Stimulated activated naive CD8-positive, alpha-beta T cell treated with anti-CD3 and anti-CD28 coated beads, Interleukin-15, amount 100 ng/mL, for 72 hours (primary cell): ENCODE data around the gene STX16.
"Not testable (repeated sequence)": the region's sequence is repeated elsewhere in the genome, so short reads cannot be mapped to it uniquely, and the experiment has no call there.

ENCODE experiments used
- ATAC-seq: fragments of 150-1000 bp; cut with Tn5 transposase; 2 replicates; pipeline ENCODE4 v1.10.0; 2021; ENCODE audit warnings: mild to moderate bottlenecking, moderate library complexity
- DNase-seq, 2 donors: peaks; one replicate each; pipeline ENCODE4 v3.0.0; 2021 to 2022
- H3K27ac Mint-ChIP-seq, 2 donors: one replicate each; pipeline ENCODE4 v1.8.0; 2022; ENCODE audit warnings: mild to moderate bottlenecking in 2 of 2, mixed read lengths in 2 of 2, moderate library complexity in 2 of 2
- H3K27me3 Mint-ChIP-seq: one replicate; pipeline ENCODE4 v1.8.0; 2022; ENCODE audit warnings: mixed read lengths
- H3K4me1 Mint-ChIP-seq: one replicate; pipeline ENCODE4 v1.8.0; 2022; ENCODE audit warnings: mild to moderate bottlenecking, mixed read lengths
- H3K4me3 Mint-ChIP-seq, 2 donors: one replicate each; pipeline ENCODE4 v1.8.0; 2022; ENCODE audit warnings: mild to moderate bottlenecking in 2 of 2, mixed read lengths in 2 of 2, moderate library complexity in 1 of 2
- H3K9me3 Mint-ChIP-seq, 2 donors: one replicate each; pipeline ENCODE4 v1.8.0; 2022; ENCODE audit warnings: mixed read lengths in 2 of 2

The STX16 gene

DNA sequence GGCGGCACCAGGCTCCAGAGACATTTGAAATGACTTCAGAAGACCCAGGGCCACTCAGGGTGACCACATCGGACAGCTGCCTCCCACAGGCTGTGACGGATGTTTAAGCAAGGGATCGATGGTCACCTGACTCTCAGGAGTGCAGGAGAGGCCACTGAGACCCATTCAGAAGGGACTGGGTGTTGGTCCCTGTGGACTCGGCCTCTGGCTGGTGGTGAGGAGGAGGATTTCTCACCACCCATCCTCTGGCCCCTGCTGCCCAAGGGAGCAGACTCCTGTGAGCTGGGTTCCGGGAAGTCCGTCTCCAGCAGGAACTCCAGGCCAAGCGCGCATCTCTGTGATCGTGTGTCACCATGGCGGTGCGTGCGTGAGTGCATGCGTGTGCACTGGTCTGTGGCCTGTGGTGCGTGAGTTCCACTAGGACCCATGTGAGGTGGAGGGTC lies 67.1 kb downstream of the STX16 start:
- peaks cover 23% of the 10 kb centered on the region for H3K27me3 Mint-ChIP-seq
- no peak for ATAC-seq
- H3K4me3 Mint-ChIP-seq: no peak overlapping the region
- no peaks in the 10 kb centered on the region for H3K4me1 Mint-ChIP-seq
- H3K27ac Mint-ChIP-seq: peak overlapping the region in 1 of 2 donors; percentile 54
- DNase-seq: peak in 1 of 2 donors; percentile 7
- no peaks in the 10 kb centered on the region for H3K9me3 Mint-ChIP-seq

DNA sequence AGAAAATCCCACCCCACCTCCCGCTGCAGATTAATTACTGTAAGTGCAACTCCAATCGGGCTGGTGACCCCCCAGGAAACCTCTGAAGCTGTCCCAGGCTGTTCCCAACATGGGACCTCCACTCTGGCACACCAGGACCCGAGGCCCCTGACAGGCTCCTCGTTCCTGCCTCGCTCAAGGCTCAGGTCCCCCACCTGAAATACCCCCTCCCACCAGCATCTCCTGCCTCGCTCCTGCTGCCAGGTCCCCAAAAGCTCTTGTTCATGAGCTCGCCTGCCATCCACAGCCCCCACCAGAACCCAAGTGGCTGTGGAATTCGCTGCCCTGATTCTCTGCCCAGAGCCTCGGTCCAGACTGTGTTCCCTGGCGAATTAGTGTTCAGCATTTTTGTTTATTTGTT lies 67.6 kb downstream of the STX16 start:
- H3K4me3 Mint-ChIP-seq: no peak overlapping the region
- no peaks in the 10 kb centered on the region for H3K9me3 Mint-ChIP-seq
- DNase-seq (peak in 1 of 2 donors; percentile 4), ATAC-seq (no peak)
- peaks cover 29% of the 10 kb centered on the region for H3K27me3 Mint-ChIP-seq
- no peaks in the 10 kb centered on the region for H3K4me1 Mint-ChIP-seq
- H3K27ac Mint-ChIP-seq: peak overlapping the region in 1 of 2 donors; percentile 85

GRCh38 chr20:58719258-58719657 lies 68.2 kb downstream of the STX16 start:
- no peaks in the 10 kb centered on the region for H3K9me3 Mint-ChIP-seq
- H3K4me1 Mint-ChIP-seq: no peaks in the 10 kb centered on the region
- ATAC-seq: no peak
- H3K27me3 Mint-ChIP-seq: peaks cover 34% of the 10 kb centered on the region
- no peak overlapping the region for H3K27ac Mint-ChIP-seq
- no peak overlapping the region for H3K4me3 Mint-ChIP-seq
- no peak for DNase-seq

GRCh38 chr20:58719971-58720371 lies 68.9 kb downstream of the STX16 start:
- Mint-ChIP-seq H3K9me3 (peaks cover 0 to 5% of the 10 kb centered on the region in 2 donors), H3K27me3 (peaks cover 41% of the 10 kb centered on the region), H3K4me3 (no peak overlapping the region), H3K4me1 (no peaks in the 10 kb centered on the region), H3K27ac (peak overlapping the region in 1 of 2 donors; percentile 81)
- DNase-seq (peak in 1 of 2 donors; percentile 5), ATAC-seq (no peak)

DNA sequence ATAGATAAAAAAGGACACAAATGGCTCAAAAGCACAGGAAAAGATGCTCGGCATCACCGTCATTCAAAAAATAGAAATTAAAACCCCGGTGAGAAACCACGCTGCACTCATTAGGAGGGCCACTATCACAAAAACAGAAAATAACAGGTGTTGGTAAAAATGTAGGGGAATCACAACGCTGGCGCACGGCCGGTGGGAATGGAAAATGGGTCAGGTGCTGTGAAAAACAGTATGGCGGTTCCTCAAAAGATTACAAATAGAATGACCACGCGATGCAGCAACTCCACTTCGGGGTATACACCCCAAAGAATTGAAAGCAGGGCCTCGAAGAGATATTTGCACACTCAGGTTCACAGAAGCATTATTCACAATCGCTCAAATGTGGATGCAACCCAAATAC lies 69.8 kb downstream of the STX16 start:
- peaks cover 0 to 5% of the 10 kb centered on the region in 2 donors for H3K9me3 Mint-ChIP-seq

DNA sequence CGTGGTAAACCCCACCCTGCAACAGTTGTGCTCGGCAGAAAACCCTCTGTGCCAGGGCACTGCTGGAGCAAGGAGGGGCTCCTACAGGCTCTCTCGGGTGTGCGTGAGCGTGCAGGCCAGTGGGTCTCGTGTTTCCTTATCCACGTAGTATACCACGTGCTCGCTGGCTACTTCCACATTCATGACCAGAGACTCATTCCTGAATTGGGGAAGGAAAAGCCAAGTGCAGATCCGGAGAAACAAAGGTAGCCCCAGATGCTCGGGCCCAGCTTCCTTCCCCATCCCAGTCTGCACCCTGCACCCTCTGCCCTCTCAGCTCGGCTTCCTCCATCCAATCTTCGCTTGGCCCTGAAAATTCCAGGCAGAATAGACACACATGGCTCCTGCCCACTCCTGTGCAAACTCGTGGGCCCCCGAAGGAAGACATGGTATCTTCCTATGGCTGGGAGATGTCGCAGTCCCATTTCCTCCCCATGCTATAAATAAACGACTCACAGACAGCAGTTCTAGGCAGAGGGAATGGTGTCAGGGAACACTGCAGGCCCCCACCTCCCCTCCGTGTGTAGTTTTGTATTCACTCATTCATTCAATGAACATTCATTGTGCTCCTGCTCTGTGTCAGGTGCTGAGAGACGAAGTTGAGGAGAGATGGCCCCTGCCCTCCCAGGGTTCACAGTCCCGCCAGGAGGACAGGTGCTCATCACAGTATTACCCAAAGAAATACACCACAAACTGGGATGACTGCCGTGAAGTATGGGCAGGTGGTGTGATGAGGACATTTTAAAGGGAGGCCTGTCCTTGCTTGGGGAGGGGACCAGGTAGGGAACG lies 71.1 kb downstream of the STX16 start:
- peaks cover 44% of the 10 kb centered on the region for H3K27me3 Mint-ChIP-seq
- no peak overlapping the region for H3K4me3 Mint-ChIP-seq
- no peaks in the 10 kb centered on the region for H3K4me1 Mint-ChIP-seq
- DNase-seq (no peak), ATAC-seq (no peak)
- no peak overlapping the region for H3K27ac Mint-ChIP-seq
- peaks cover 2 to 5% of the 10 kb centered on the region in 2 donors for H3K9me3 Mint-ChIP-seq

More for the DNA sequence above, 69.8 kb downstream of the STX16 start:
- Mint-ChIP-seq H3K4me1 (no peaks in the 10 kb centered on the region), H3K27me3 (peaks cover 44% of the 10 kb centered on the region), H3K4me3 (no peak overlapping the region), H3K27ac (no peak overlapping the region)
- no peak for DNase-seq
- no peak for ATAC-seq

DNA sequence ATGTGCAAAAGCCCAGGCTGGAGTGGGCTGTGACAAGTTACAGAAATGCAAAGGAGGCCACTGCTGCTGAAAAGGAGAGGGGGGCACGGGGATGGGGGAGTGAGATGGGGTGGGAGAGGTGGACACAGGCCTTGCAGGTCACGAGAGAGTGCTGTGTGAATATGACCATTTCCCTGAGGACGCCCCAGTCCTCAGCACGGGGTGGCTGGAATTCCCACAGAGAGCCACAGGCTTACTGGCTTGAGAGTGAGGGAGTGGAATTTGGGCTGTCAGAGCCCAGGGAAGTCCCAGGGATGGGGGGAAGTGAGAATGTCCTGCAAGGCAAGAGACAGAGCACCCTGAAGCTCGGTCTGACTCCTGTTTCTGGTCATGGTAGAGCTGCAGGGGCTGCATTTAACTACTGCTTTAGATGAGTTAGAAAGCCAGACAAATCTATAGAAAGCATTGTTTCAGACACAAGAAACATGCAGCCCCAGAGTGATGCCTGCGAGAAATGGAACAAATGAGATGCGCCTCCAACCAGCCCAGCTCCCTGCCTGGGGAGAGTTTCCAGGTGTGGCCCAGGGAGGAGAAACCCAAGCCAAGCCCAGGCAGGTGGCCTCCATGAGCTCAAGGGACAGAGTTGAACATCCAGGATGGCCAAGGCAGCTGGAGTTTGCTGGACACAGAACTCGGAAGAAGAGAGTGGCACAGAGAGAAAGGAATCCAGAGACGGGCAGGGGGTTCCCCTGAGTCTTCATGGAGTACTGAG lies 72.0 kb downstream of the STX16 start:
- H3K9me3 Mint-ChIP-seq: peaks cover 4 to 5% of the 10 kb centered on the region in 2 donors
- H3K4me3 Mint-ChIP-seq: no peak overlapping the region
- no peak overlapping the region for H3K27ac Mint-ChIP-seq
- DNase-seq (no peak), ATAC-seq (no peak)
- H3K4me1 Mint-ChIP-seq: no peaks in the 10 kb centered on the region
- H3K27me3 Mint-ChIP-seq: peaks cover 44% of the 10 kb centered on the region

GRCh38 chr20:58723628-58723984 lies 72.5 kb downstream of the STX16 start:
- no peak overlapping the region for H3K27ac Mint-ChIP-seq
- H3K9me3 Mint-ChIP-seq: peaks cover 4 to 5% of the 10 kb centered on the region in 2 donors
- ATAC-seq (no peak), DNase-seq (no peak)
- peaks cover 44% of the 10 kb centered on the region for H3K27me3 Mint-ChIP-seq
- H3K4me3 Mint-ChIP-seq: no peak overlapping the region
- H3K4me1 Mint-ChIP-seq: no peaks in the 10 kb centered on the region

DNA sequence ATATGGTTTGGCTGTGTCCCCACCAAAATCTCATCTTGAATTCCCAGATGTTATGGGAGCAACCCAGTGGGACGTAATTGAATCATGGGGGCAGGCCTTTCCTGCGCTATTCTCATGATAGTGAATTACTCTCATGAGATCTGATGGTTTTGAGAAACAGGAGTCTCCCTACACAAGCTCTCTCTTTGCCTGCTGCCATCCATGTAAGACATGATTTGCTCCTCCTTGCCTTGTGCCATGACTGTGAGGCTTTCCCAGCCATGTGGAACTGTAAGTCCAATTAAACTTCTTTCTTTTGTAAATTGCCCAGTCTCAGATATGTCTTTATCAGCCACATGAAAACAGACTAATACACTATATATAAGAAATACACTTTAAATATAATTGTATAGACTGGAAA lies 75.1 kb downstream of the STX16 start:
- H3K27ac Mint-ChIP-seq, H3K4me3 Mint-ChIP-seq, H3K9me3 Mint-ChIP-seq, DNase-seq, ATAC-seq, H3K4me1 Mint-ChIP-seq: not testable (repeated sequence)
- H3K27me3 Mint-ChIP-seq: peaks cover 41% of the 10 kb centered on the region
